D721Med (cell line): ENCODE data around the gene ANXA4.

Source experiments
- DNase-seq: peaks from one replicate; pipeline ENCODE4 v3.0.0; 2011; ENCODE audit warnings: low spot score; ENCODE audit not compliant: insufficient read length
- FAIRE-seq: peaks from 2 replicates; lab custom pipeline; 2011; peaks lifted over from hg19 to GRCh38; lab: Jason Lieb, UNC
- CTCF ChIP-seq: IDR thresholded peaks from 2 replicates; pipeline ENCODE4 v1.5.1; 2012; ENCODE audit warnings: mild to moderate bottlenecking, control low read depth; ENCODE audit not compliant: insufficient read depth; ENCODE audit errors: missing control alignments

Gene ANXA4

GRCh38 chr2:69741575-69742321, at the start of gene ANXA4:
Gene ANXA4, plus strand, starts transcription at chr2:69742134. Its CDS starts 39,432 bp downstream, at chr2:69781566.
- peak; percentile 50 for DNase-seq
- no peak for TF ChIP-seq CTCF
- no peak for FAIRE-seq

- no peak for TF ChIP-seq CTCF
- DNase-seq: no peak
- FAIRE-seq: no peak
Observed at GRCh38 chr2:69692424-69692823, 49.5 kb upstream of the ANXA4 start.

- DNase-seq: no peak
- no peak for FAIRE-seq
- no peak for TF ChIP-seq CTCF
Observed at GRCh38 chr2:69693059-69693774, 48.7 kb upstream of the ANXA4 start.

GRCh38 chr2:69693775-69694450, 48.0 kb upstream of the ANXA4 start:
- TF ChIP-seq CTCF: no peak
- FAIRE-seq (no peak), DNase-seq (no peak)

- FAIRE-seq (no peak), DNase-seq (no peak)
- no peak for TF ChIP-seq CTCF
Observed at GRCh38 chr2:69694894-69695849, 46.8 kb upstream of the ANXA4 start.

- FAIRE-seq: no peak
- no peak for TF ChIP-seq CTCF
- DNase-seq: no peak
Observed at GRCh38 chr2:69695850-69696216, 46.1 kb upstream of the ANXA4 start.
